HepG2 (cell line): ENCODE measurements around the gene SLX1A.
"Not testable (repeated sequence)": the region's sequence is repeated elsewhere in the genome, so short reads cannot be mapped to it uniquely, and the experiment has no call there.

Source experiments
- MXI1 ChIP-seq: IDR thresholded peaks from 3 replicates; pipeline ENCODE4 v1.6.1; 2012; ENCODE audit warnings: low read depth, low read length, inconsistent platforms, borderline replicate concordance
- ZNF660 ChIP-seq: sonication (generic); formaldehyde crosslinking; IDR thresholded peaks from 2 replicates; pipeline ENCODE4 v1.5.1; 2020; ENCODE audit warnings: mild to moderate bottlenecking, low read depth, missing genetic modification reagents, borderline replicate concordance
- TF ChIP-seq, protein P1 (sequence below): sonication (generic); formaldehyde crosslinking; IDR thresholded peaks from 2 replicates; pipeline ENCODE4 v1.4.0; 2020; ENCODE audit warnings: missing genetic modification reagents

GRCh38 chr16:30170145-30170544 is 23.5 kb upstream of the SLX1A start:
- TF ChIP-seq MXI1; ZNF660 (CRISPR knock-in tag): not testable (repeated sequence)
- TF ChIP-seq, protein P1, sequence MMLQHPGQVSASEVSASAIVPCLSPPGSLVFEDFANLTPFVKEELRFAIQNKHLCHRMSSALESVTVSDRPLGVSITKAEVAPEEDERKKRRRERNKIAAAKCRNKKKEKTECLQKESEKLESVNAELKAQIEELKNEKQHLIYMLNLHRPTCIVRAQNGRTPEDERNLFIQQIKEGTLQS (CRISPR knock-in tag) = not testable (repeated sequence)
